Measurements from ENCODE around the gene SLC25A43.

- TF ChIP-seq, protein P1, sequence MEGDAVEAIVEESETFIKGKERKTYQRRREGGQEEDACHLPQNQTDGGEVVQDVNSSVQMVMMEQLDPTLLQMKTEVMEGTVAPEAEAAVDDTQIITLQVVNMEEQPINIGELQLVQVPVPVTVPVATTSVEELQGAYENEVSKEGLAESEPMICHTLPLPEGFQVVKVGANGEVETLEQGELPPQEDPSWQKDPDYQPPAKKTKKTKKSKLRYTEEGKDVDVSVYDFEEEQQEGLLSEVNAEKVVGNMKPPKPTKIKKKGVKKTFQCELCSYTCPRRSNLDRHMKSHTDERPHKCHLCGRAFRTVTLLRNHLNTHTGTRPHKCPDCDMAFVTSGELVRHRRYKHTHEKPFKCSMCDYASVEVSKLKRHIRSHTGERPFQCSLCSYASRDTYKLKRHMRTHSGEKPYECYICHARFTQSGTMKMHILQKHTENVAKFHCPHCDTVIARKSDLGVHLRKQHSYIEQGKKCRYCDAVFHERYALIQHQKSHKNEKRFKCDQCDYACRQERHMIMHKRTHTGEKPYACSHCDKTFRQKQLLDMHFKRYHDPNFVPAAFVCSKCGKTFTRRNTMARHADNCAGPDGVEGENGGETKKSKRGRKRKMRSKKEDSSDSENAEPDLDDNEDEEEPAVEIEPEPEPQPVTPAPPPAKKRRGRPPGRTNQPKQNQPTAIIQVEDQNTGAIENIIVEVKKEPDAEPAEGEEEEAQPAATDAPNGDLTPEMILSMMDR (conservative IDR thresholded peaks at IDR 0.05) = no peak
- TF ChIP-seq EZH2 (IDR thresholded peaks at IDR 0.05; ENCODE audit: low read depth) = no peak
Measured at GRCh38 chrX:119459181-119459580, 60.0 kb downstream of the SLC25A43 start.
